Testis (tissue), 2 donors: ENCODE results near the gene SHOC2.

ENCODE experiments used
- CTCF ChIP-seq, 3 experiments: fragments of 450-650 bp in 2 of 3; fragments of 200-600 bp in 1 of 3; sonication (generic) in 1 of 3; IDR thresholded peaks; one replicate each; pipeline ENCODE4 v1.5.1; 2016 to 2019; ENCODE audit warnings: antibody characterized with exemption in 3 of 3, mild to moderate bottlenecking in 2 of 3, moderate library complexity in 1 of 3
- POLR2A ChIP-seq: fragments of 450-650 bp; IDR thresholded peaks from one replicate; pipeline ENCODE4 v1.6.1; 2017; ENCODE audit warnings: antibody characterized with exemption, mild to moderate bottlenecking, moderate library complexity

GRCh38 chr10:110985497-110986275 is 66.3 kb downstream of the SHOC2 start:
- TF ChIP-seq CTCF (IDR thresholded peaks at IDR 0.05): no peak
- TF ChIP-seq POLR2A: no peak
